SK-N-SH (cell line): Measurements from ENCODE around the gene ZC3H4. TPM values are rescaled to one million over a fixed set of nuclear protein-coding genes. Genes with fewer than 3 reads are reported as not detected.

Source experiments
- CTCF ChIA-PET: fragments of 300-600, 350-600 bp; formaldehyde crosslinking; extraction: SDS; loops from one replicate; lab custom pipeline; 2021; lab: Yijun Ruan, JAX
- POLR2A ChIA-PET: fragments of 350-600 bp; sonication (Branson Sonifier 250); formaldehyde crosslinking; extraction: SDS; loops from one replicate; lab custom pipeline; 2020; ENCODE audit warnings: antibody characterized with exemption, inconsistent platforms; lab: Yijun Ruan, JAX
- DNase-seq: peaks from one replicate; pipeline ENCODE4 v3.0.0; 2012
- H2AFZ ChIP-seq: fragments of 200-600 bp; sonication (generic); 2 replicates; pipeline ENCODE4 v1.8.1; 2016; ENCODE audit warnings: antibody characterized with exemption, mild to moderate bottlenecking, low read depth
- H3F3A ChIP-seq: fragments of 200-600 bp; sonication (generic); replicated peaks from 2 replicates; pipeline ENCODE3; 2016; ENCODE audit warnings: antibody characterized with exemption, mild to moderate bottlenecking; ENCODE audit not compliant: insufficient read depth
- H3K27ac ChIP-seq, 2 experiments: fragments of 200-500 bp in 1 of 2; fragments of 200-600 bp in 1 of 2; sonication (Bioruptor generic) in 1 of 2; sonication (generic), shearing (Covaris generic) in 1 of 2; 2 replicates each; pipeline versions ENCODE4 v1.5.1 to v1.6.1; 2014 to 2016; ENCODE audit warnings: low read depth in 2 of 2, inconsistent platforms in 1 of 2, low read length in 1 of 2, mild to moderate bottlenecking in 1 of 2, mixed read lengths in 1 of 2
- H3K27me3 ChIP-seq: fragments of 200-600 bp; sonication (generic), shearing (Covaris generic); 2 replicates; pipeline ENCODE4 v1.6.1; 2016; ENCODE audit warnings: mixed run types; ENCODE audit not compliant: insufficient read depth
- H3K36me3 ChIP-seq, 2 experiments: fragments of 200-500 bp in 1 of 2; fragments of 200-600 bp in 1 of 2; sonication (Bioruptor generic) in 1 of 2; sonication (generic) in 1 of 2; replicated peaks in 1 of 2; 2 replicates each; pipeline versions ENCODE3 to v1.5.1; 2014 to 2016; ENCODE audit warnings: low read length in 1 of 2, mild to moderate bottlenecking in 1 of 2; ENCODE audit not compliant: insufficient read depth in 2 of 2, control insufficient read depth in 1 of 2
- H3K4me1 ChIP-seq, 2 experiments: fragments of 200-500 bp in 1 of 2; fragments of 200-600 bp in 1 of 2; sonication (Bioruptor generic) in 1 of 2; sonication (generic), shearing (Covaris generic) in 1 of 2; 2 replicates each; pipeline versions ENCODE4 v1.5.1 to v1.6.1; 2014 to 2016; ENCODE audit warnings: low read depth in 1 of 2, low read length in 1 of 2, mixed run types in 1 of 2; ENCODE audit not compliant: insufficient read depth in 2 of 2, control insufficient read depth in 1 of 2
- H3K4me2 ChIP-seq: fragments of 200-600 bp; sonication (generic), shearing (Covaris generic); 2 replicates; pipeline ENCODE4 v1.6.1; 2017; ENCODE audit warnings: mixed run types
- H3K4me3 ChIP-seq, 2 experiments: fragments of 200-500 bp in 1 of 2; fragments of 200-600 bp in 1 of 2; sonication (Bioruptor generic) in 1 of 2; sonication (generic), shearing (Covaris generic) in 1 of 2; 2 replicates each; pipeline versions ENCODE4 v1.5.1 to v1.8.1; 2014 to 2016; ENCODE audit warnings: low read depth in 2 of 2, inconsistent platforms in 1 of 2, low read length in 1 of 2, mild to moderate bottlenecking in 1 of 2, mixed read lengths in 1 of 2, moderate library complexity in 1 of 2
- H3K79me2 ChIP-seq: fragments of 200-600 bp; sonication (generic); 2 replicates; pipeline ENCODE4 v1.8.1; 2017; ENCODE audit warnings: mild to moderate bottlenecking; ENCODE audit not compliant: insufficient read depth
- H3K9ac ChIP-seq: fragments of 200-600 bp; sonication (generic); 2 replicates; pipeline ENCODE4 v1.6.1; 2017; ENCODE audit warnings: mixed run types
- H3K9me2 ChIP-seq: fragments of 200-600 bp; sonication (generic); 2 replicates; pipeline ENCODE4 v1.6.1; 2017; ENCODE audit warnings: mixed run types
- H3K9me3 ChIP-seq: fragments of 200-600 bp; sonication (generic); 2 replicates; pipeline ENCODE4 v1.6.1; 2017; ENCODE audit warnings: mixed run types, mild to moderate bottlenecking, moderate library complexity
- H4K20me1 ChIP-seq: fragments of 200-600 bp; sonication (generic); 2 replicates; pipeline ENCODE4 v1.6.1; 2017; ENCODE audit warnings: mild to moderate bottlenecking, mixed run types; ENCODE audit not compliant: insufficient read depth
- CHD2 ChIP-seq: fragments of 150-350 bp; IDR thresholded peaks from 2 replicates; pipeline ENCODE4 v1.6.1; 2018; ENCODE audit warnings: low read length; ENCODE audit not compliant: partially characterized antibody
- EP300 ChIP-seq, 2 experiments: IDR thresholded peaks; 2 replicates each; pipeline versions ENCODE4 v1.4.0 to v1.6.1; 2012; ENCODE audit warnings: borderline replicate concordance in 1 of 2, low read depth in 1 of 2, low read length in 1 of 2
- EZH2phosphoT487 ChIP-seq: fragments of 200-600 bp; sonication (generic); IDR thresholded peaks from 2 replicates; pipeline ENCODE4 v1.6.1; 2017; ENCODE audit warnings: low read depth, mixed run types, mild to moderate bottlenecking, antibody characterized with exemption, moderate library complexity, borderline replicate concordance
- FOXJ3 ChIP-seq: sonication (generic); formaldehyde crosslinking; IDR thresholded peaks from 2 replicates; pipeline ENCODE4 v1.5.1; 2020; ENCODE audit warnings: mild to moderate bottlenecking, missing genetic modification reagents
- FOXM1 ChIP-seq: IDR thresholded peaks from 2 replicates; pipeline ENCODE4 v1.4.0; 2012; ENCODE audit warnings: low read depth, mild to moderate bottlenecking
- GABPA ChIP-seq: IDR thresholded peaks from 2 replicates; pipeline ENCODE4 v1.4.0; 2012; ENCODE audit warnings: low read depth, mild to moderate bottlenecking
- MXI1 ChIP-seq: IDR thresholded peaks from 2 replicates; pipeline ENCODE4 v1.6.1; 2012; ENCODE audit warnings: mild to moderate bottlenecking, low read depth, low read length, improper control_type of control experiment
- NFIC ChIP-seq: IDR thresholded peaks from 2 replicates; pipeline ENCODE4 v1.4.0; 2012; ENCODE audit warnings: borderline replicate concordance
- NRF1 ChIP-seq: IDR thresholded peaks from 2 replicates; pipeline ENCODE4 v1.6.1; 2012; ENCODE audit warnings: low read depth, mild to moderate bottlenecking, low read length
- POLR2AphosphoS5 ChIP-seq: IDR thresholded peaks from 2 replicates; pipeline ENCODE4 v1.6.1; 2012; ENCODE audit warnings: low read depth, low read length
- RCOR1 ChIP-seq: fragments of 150-350 bp; IDR thresholded peaks from 2 replicates; pipeline ENCODE4 v1.6.1; 2017; ENCODE audit warnings: antibody characterized with exemption, low read length
- RXRA ChIP-seq: IDR thresholded peaks from 2 replicates; pipeline ENCODE4 v1.4.0; 2012; ENCODE audit warnings: low read depth, mild to moderate bottlenecking, borderline replicate concordance
- SIN3A ChIP-seq: IDR thresholded peaks from 2 replicates; pipeline ENCODE4 v1.6.1; 2012; ENCODE audit warnings: low read depth, mild to moderate bottlenecking, low read length, moderate library complexity, borderline replicate concordance
- SMC3 ChIP-seq: IDR thresholded peaks from 2 replicates; pipeline ENCODE4 v1.6.1; 2012; ENCODE audit warnings: low read depth, low read length, improper control_type of control experiment
- TCF12 ChIP-seq: IDR thresholded peaks from 2 replicates; pipeline ENCODE4 v1.4.0; 2012
- WGBS: methylation state at CpG from one replicate; pipeline ENCODE4 v1.1.6; 2017; ENCODE audit warnings: low lambda C conversion rate; 5-methylcytosine and 5-hydroxymethylcytosine counted together
- polyA plus RNA-seq, 3 experiments: library from polyadenylated mRNA; depleted of rRNA; stranded (reverse); fragments of >200 nt; gene quantifications; 2 replicates each; pipeline ENCODE4 v1.2.3, GENCODE V29; 2012
- TF ChIP-seq, protein P1 (sequence below): fragments of 150-350 bp; IDR thresholded peaks from 2 replicates; pipeline ENCODE4 v1.6.1; 2017; ENCODE audit warnings: antibody characterized with exemption, low read length, low read depth, borderline replicate concordance
- TF ChIP-seq, protein P2 (sequence below): IDR thresholded peaks from 2 replicates; pipeline ENCODE4 v1.6.1; 2012; ENCODE audit warnings: mild to moderate bottlenecking, low read depth, low read length, moderate library complexity
- TF ChIP-seq, protein P3 (sequence below): IDR thresholded peaks from 2 replicates; pipeline ENCODE4 v1.4.0; 2012; ENCODE audit warnings: low read depth
- TF ChIP-seq, protein P4 (sequence below): fragments of 150-350 bp; IDR thresholded peaks from 2 replicates; pipeline ENCODE4 v1.6.1; 2016; ENCODE audit warnings: mild to moderate bottlenecking, low read depth, low read length
- TF ChIP-seq, protein P5 (sequence below): IDR thresholded peaks from 2 replicates; pipeline ENCODE4 v1.4.0; 2012; ENCODE audit warnings: low read depth, borderline replicate concordance

Gene ZC3H4
- polyA plus RNA-seq, 1 of the 3 experiments (the other 2 are of a cell fraction): 7.6 TPM

DNA sequence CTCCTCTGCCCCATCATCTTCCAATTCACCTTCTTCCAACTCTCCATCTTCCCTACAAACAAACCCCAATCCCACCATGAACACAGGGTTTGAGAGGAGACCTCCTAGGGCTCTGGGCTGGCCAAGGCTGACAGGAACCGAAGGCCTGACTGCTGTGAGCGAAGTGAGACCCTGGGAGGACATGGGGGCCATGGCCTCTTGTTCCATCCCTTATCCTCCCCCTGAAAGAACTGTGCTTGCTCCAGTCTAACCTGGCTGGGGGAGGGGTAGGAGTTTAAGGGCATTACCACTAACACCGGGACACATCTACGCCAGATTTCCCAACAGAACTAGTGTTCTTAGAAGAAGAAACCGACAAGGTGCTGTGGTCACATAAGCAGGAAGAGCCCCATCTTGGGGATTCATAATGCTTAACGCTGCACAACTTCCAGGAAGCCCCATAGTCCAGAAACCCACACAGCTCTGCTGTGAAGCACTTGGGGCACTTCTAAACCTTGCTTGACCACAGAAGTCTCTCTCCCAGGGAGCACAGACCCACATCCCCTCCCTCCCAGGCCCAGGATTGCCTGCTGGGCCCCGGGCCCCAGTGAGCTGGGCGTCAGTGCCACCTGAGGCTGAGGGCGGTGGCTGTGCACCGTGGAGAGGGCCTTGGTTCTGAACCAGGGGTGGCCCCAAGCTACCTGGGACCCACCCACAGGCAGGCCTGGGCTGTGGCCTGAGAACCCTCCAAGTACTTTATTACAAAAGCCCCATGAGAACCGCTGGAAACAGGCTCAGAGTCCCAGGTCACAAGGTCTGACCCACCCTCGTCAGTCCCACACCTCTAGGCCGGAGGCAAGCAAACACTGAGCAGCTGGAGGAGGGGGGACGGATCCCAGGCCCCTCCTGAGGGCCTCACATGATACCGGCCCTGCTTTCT is 18.8 kb downstream of the ZC3H4 start:
- WGBS: 92% methylated on average over 10 of the region's 15 CpGs
- peaks cover 17 to 25% of the 10 kb centered on the region in 2 experiments for H3K36me3 ChIP-seq
- no peak overlapping the region for H3K4me2 ChIP-seq
- H3K9me2 ChIP-seq: no peaks in the 10 kb centered on the region
- H3K27me3 ChIP-seq: no peaks in the 10 kb centered on the region
- TF ChIP-seq NFIC (no peak), EP300 (IDR thresholded peaks at IDR 0.05; ENCODE audit: borderline replicate concordance in 1 of 2, low read depth in 1 of 2, low read length in 1 of 2) (no peak), RCOR1 (no peak), NRF1 (no peak), MXI1 (no peak), GABPA (no peak), RXRA (no peak), FOXM1 (no peak), FOXJ3 (CRISPR knock-in tag) (no peak), EZH2phosphoT487 (no peak), TCF12 (no peak), SIN3A (no peak), SMC3 (no peak), CHD2 (no peak), POLR2AphosphoS5 (no peak)
- TF ChIP-seq, protein P1, sequence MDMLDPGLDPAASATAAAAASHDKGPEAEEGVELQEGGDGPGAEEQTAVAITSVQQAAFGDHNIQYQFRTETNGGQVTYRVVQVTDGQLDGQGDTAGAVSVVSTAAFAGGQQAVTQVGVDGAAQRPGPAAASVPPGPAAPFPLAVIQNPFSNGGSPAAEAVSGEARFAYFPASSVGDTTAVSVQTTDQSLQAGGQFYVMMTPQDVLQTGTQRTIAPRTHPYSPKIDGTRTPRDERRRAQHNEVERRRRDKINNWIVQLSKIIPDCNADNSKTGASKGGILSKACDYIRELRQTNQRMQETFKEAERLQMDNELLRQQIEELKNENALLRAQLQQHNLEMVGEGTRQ: no peak
- TF ChIP-seq, protein P2, sequence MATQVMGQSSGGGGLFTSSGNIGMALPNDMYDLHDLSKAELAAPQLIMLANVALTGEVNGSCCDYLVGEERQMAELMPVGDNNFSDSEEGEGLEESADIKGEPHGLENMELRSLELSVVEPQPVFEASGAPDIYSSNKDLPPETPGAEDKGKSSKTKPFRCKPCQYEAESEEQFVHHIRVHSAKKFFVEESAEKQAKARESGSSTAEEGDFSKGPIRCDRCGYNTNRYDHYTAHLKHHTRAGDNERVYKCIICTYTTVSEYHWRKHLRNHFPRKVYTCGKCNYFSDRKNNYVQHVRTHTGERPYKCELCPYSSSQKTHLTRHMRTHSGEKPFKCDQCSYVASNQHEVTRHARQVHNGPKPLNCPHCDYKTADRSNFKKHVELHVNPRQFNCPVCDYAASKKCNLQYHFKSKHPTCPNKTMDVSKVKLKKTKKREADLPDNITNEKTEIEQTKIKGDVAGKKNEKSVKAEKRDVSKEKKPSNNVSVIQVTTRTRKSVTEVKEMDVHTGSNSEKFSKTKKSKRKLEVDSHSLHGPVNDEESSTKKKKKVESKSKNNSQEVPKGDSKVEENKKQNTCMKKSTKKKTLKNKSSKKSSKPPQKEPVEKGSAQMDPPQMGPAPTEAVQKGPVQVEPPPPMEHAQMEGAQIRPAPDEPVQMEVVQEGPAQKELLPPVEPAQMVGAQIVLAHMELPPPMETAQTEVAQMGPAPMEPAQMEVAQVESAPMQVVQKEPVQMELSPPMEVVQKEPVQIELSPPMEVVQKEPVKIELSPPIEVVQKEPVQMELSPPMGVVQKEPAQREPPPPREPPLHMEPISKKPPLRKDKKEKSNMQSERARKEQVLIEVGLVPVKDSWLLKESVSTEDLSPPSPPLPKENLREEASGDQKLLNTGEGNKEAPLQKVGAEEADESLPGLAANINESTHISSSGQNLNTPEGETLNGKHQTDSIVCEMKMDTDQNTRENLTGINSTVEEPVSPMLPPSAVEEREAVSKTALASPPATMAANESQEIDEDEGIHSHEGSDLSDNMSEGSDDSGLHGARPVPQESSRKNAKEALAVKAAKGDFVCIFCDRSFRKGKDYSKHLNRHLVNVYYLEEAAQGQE: no peak
- TF ChIP-seq, protein P3, sequence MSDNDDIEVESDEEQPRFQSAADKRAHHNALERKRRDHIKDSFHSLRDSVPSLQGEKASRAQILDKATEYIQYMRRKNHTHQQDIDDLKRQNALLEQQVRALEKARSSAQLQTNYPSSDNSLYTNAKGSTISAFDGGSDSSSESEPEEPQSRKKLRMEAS: no peak
- TF ChIP-seq, protein P4, sequence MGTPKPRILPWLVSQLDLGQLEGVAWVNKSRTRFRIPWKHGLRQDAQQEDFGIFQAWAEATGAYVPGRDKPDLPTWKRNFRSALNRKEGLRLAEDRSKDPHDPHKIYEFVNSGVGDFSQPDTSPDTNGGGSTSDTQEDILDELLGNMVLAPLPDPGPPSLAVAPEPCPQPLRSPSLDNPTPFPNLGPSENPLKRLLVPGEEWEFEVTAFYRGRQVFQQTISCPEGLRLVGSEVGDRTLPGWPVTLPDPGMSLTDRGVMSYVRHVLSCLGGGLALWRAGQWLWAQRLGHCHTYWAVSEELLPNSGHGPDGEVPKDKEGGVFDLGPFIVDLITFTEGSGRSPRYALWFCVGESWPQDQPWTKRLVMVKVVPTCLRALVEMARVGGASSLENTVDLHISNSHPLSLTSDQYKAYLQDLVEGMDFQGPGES: no peak
- TF ChIP-seq, protein P5, sequence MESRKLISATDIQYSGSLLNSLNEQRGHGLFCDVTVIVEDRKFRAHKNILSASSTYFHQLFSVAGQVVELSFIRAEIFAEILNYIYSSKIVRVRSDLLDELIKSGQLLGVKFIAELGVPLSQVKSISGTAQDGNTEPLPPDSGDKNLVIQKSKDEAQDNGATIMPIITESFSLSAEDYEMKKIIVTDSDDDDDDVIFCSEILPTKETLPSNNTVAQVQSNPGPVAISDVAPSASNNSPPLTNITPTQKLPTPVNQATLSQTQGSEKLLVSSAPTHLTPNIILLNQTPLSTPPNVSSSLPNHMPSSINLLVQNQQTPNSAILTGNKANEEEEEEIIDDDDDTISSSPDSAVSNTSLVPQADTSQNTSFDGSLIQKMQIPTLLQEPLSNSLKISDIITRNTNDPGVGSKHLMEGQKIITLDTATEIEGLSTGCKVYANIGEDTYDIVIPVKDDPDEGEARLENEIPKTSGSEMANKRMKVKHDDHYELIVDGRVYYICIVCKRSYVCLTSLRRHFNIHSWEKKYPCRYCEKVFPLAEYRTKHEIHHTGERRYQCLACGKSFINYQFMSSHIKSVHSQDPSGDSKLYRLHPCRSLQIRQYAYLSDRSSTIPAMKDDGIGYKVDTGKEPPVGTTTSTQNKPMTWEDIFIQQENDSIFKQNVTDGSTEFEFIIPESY: no peak
- H3K4me1 ChIP-seq: no peaks in the 10 kb centered on the region; a peak in 1 of 4 replicates
- CTCF ChIA-PET: interaction anchor here (0.9 to 2.0 kb wide), 4 partner anchors 15 to 103 kb away, joined by 3 to 7 read pairs (median 4); no protein-coding TSS in a partner anchor
- H3K4me3 ChIP-seq: no peak overlapping the region
- POLR2A ChIA-PET: interaction anchor here (1.3 kb wide), 1 partner anchor 19 kb away, joined by 3 read pairs; the partner anchor contains the start of gene ZC3H4
- peaks cover 77% of the 10 kb centered on the region for H3K79me2 ChIP-seq
- no peak for DNase-seq
- H3K9ac ChIP-seq: no peak overlapping the region
- H3K9me3 ChIP-seq: no peaks in the 10 kb centered on the region
- no peak overlapping the region; a peak in 1 of 4 replicates for H3K27ac ChIP-seq
- peaks cover 54% of the 10 kb centered on the region for H4K20me1 ChIP-seq
- H3F3A ChIP-seq: no peaks in the 10 kb centered on the region
- H2AFZ ChIP-seq: no peak overlapping the region
